Mesendoderm (in vitro differentiated cells): ENCODE data around the gene GRHL3.

Experiments used
- DNase-seq: peaks from one replicate; pipeline ENCODE4 v3.0.0; 2013
- H2AK5ac ChIP-seq: 2 replicates; pipeline ENCODE4 v1.6.1; 2013; ENCODE audit warnings: low read length, inconsistent platforms
- H2BK120ac ChIP-seq: 2 replicates; pipeline ENCODE4 v1.6.1; 2013; ENCODE audit warnings: low read depth, mild to moderate bottlenecking, low read length, moderate library complexity, mixed read lengths
- H2BK15ac ChIP-seq: replicated peaks from 2 replicates; pipeline ENCODE4 v1.6.1; 2013; ENCODE audit warnings: low read depth, mild to moderate bottlenecking, moderate library complexity
- H2BK5ac ChIP-seq: 2 replicates; pipeline ENCODE4 v1.6.1; 2013; ENCODE audit warnings: low read length, inconsistent platforms
- H3K18ac ChIP-seq: 2 replicates; pipeline ENCODE4 v1.6.1; 2013; ENCODE audit warnings: mild to moderate bottlenecking, low read length, mixed read lengths
- H3K23ac ChIP-seq: one replicate; pipeline ENCODE4 v1.6.1; 2013; ENCODE audit warnings: low read length
- H3K27ac ChIP-seq: 2 replicates; pipeline ENCODE4 v1.5.1; 2013; ENCODE audit warnings: low read depth, mild to moderate bottlenecking, inconsistent platforms, low read length, moderate library complexity
- H3K27me3 ChIP-seq: 2 replicates; pipeline ENCODE4 v1.6.1; 2013; ENCODE audit warnings: low read length, control low read depth, mild to moderate bottlenecking, inconsistent platforms; ENCODE audit not compliant: insufficient read depth, poor library complexity
- H3K36me3 ChIP-seq: 2 replicates; pipeline ENCODE4 v1.6.1; 2013; ENCODE audit warnings: low read length, inconsistent platforms; ENCODE audit not compliant: control insufficient read depth, insufficient read depth
- H3K4ac ChIP-seq: one replicate; pipeline ENCODE4 v1.6.1; 2013; ENCODE audit warnings: low read depth, mild to moderate bottlenecking, low read length, moderate library complexity
- H3K4me1 ChIP-seq: 2 replicates; pipeline ENCODE4 v1.6.1; 2013; ENCODE audit warnings: low read depth, low read length, inconsistent platforms; ENCODE audit not compliant: control insufficient read depth
- H3K4me2 ChIP-seq: 2 replicates; pipeline ENCODE4 v1.6.1; 2013; ENCODE audit warnings: low read length
- H3K4me3 ChIP-seq: 2 replicates; pipeline ENCODE4 v1.5.1; 2013; ENCODE audit warnings: mild to moderate bottlenecking, low read length
- H3K56ac ChIP-seq: one replicate; pipeline ENCODE4 v1.6.1; 2013; ENCODE audit warnings: low read length
- H3K79me1 ChIP-seq: 2 replicates; pipeline ENCODE4 v1.6.1; 2013; ENCODE audit warnings: low read length, inconsistent platforms
- H3K79me2 ChIP-seq: 2 replicates; pipeline ENCODE4 v1.6.1; 2013; ENCODE audit warnings: mild to moderate bottlenecking, low read length; ENCODE audit not compliant: control insufficient read depth, insufficient read depth
- H3K9ac ChIP-seq: 2 replicates; pipeline ENCODE4 v1.6.1; 2013; ENCODE audit warnings: low read length, inconsistent platforms
- H4K5ac ChIP-seq: one replicate; pipeline ENCODE4 v1.6.1; 2013; ENCODE audit warnings: low read length
- H4K8ac ChIP-seq: one replicate; pipeline ENCODE4 v1.6.1; 2013; ENCODE audit warnings: low read depth, mild to moderate bottlenecking, control low read depth, low read length, moderate library complexity
- WGBS: extraction: QIAGEN DNeasy Blood & Tissue Kit; methylation state at CpG from one replicate; pipeline ENCODE4 v1.1.7; 2013; ENCODE audit warnings: low lambda C conversion rate, missing lambda C conversion rate; ENCODE audit not compliant: insufficient coverage; ENCODE audit errors: extremely low coverage; 5-methylcytosine and 5-hydroxymethylcytosine counted together

The GRHL3 gene

GRCh38 chr1:24347159-24347934, 28.2 kb downstream of the GRHL3 start:
- WGBS: no CpG with 5 or more reads among the region's 19 CpGs
- no peak overlapping the region for H3K4me3 ChIP-seq
- H2BK15ac ChIP-seq: no peak overlapping the region
- H3K79me1 ChIP-seq: no peaks in the 10 kb centered on the region
- H3K56ac ChIP-seq: no peak overlapping the region
- no peaks in the 10 kb centered on the region for H3K36me3 ChIP-seq
- no peak overlapping the region for H2AK5ac ChIP-seq
- H3K4me1 ChIP-seq: no peaks in the 10 kb centered on the region
- H3K23ac ChIP-seq: no peak overlapping the region
- no peaks in the 10 kb centered on the region for H3K79me2 ChIP-seq
- H3K18ac ChIP-seq: no peak overlapping the region
- no peak overlapping the region for H2BK5ac ChIP-seq
- H3K27me3 ChIP-seq: no peaks in the 10 kb centered on the region
- H3K9ac ChIP-seq: no peak overlapping the region
- H3K27ac ChIP-seq: no peak overlapping the region
- no peak overlapping the region for H3K4ac ChIP-seq
- no peak overlapping the region for H4K5ac ChIP-seq
- no peak overlapping the region for H4K8ac ChIP-seq
- no peak for DNase-seq
- no peak overlapping the region for H3K4me2 ChIP-seq
- no peak overlapping the region for H2BK120ac ChIP-seq

- Histone ChIP-seq H4K8ac (no peak overlapping the region), H3K56ac (no peak overlapping the region), H3K4ac (no peak overlapping the region), H2BK120ac (no peak overlapping the region), H2BK5ac (no peak overlapping the region), H3K9ac (no peak overlapping the region), H3K4me2 (no peak overlapping the region), H3K27me3 (no peaks in the 10 kb centered on the region), H3K36me3 (no peaks in the 10 kb centered on the region), H3K79me2 (no peaks in the 10 kb centered on the region), H3K79me1 (no peaks in the 10 kb centered on the region), H3K4me3 (no peak overlapping the region), H2AK5ac (no peak overlapping the region), H3K23ac (no peak overlapping the region), H2BK15ac (no peak overlapping the region), H3K27ac (no peak overlapping the region), H3K18ac (no peak overlapping the region), H3K4me1 (no peaks in the 10 kb centered on the region), H4K5ac (no peak overlapping the region)
- DNase-seq: no peak
- no CpG with 5 or more reads among the region's 10 CpGs for WGBS
Observed at GRCh38 chr1:24348196-24348595, 29.0 kb downstream of the GRHL3 start.

GRCh38 chr1:24349891-24350290, 30.7 kb downstream of the GRHL3 start:
- Histone ChIP-seq H3K79me2 (no peaks in the 10 kb centered on the region), H2BK15ac (no peak overlapping the region), H2BK120ac (no peak overlapping the region), H3K27me3 (no peaks in the 10 kb centered on the region), H3K18ac (no peak overlapping the region), H3K4me2 (no peak overlapping the region), H2BK5ac (no peak overlapping the region), H2AK5ac (no peak overlapping the region), H4K5ac (no peak overlapping the region), H3K4ac (no peak overlapping the region), H4K8ac (no peak overlapping the region), H3K4me1 (no peaks in the 10 kb centered on the region), H3K23ac (no peak overlapping the region), H3K36me3 (no peaks in the 10 kb centered on the region), H3K9ac (no peak overlapping the region), H3K56ac (no peak overlapping the region), H3K27ac (no peak overlapping the region), H3K4me3 (no peak overlapping the region), H3K79me1 (no peaks in the 10 kb centered on the region)
- WGBS: no CpG with 5 or more reads among the region's 2 CpGs
- DNase-seq: no peak

GRCh38 chr1:24351247-24351646, 32.1 kb downstream of the GRHL3 start:
- no peak for DNase-seq
- Histone ChIP-seq H3K4ac (no peak overlapping the region), H3K18ac (no peak overlapping the region), H2BK120ac (no peak overlapping the region), H3K27me3 (no peaks in the 10 kb centered on the region), H3K36me3 (no peaks in the 10 kb centered on the region), H3K56ac (no peak overlapping the region), H3K9ac (no peak overlapping the region), H3K27ac (no peak overlapping the region), H4K5ac (no peak overlapping the region), H3K79me1 (no peaks in the 10 kb centered on the region), H2BK5ac (no peak overlapping the region), H3K4me2 (no peak overlapping the region), H2BK15ac (no peak overlapping the region), H3K4me3 (no peak overlapping the region), H3K23ac (no peak overlapping the region), H2AK5ac (no peak overlapping the region), H4K8ac (no peak overlapping the region), H3K79me2 (no peaks in the 10 kb centered on the region), H3K4me1 (no peaks in the 10 kb centered on the region)
- no CpG with 5 or more reads among the region's 4 CpGs for WGBS

GRCh38 chr1:24351918-24352627, 32.9 kb downstream of the GRHL3 start:
- no peak overlapping the region for H4K8ac ChIP-seq
- H3K27ac ChIP-seq: no peak overlapping the region
- no peaks in the 10 kb centered on the region for H3K79me1 ChIP-seq
- H4K5ac ChIP-seq: no peak overlapping the region
- H2BK5ac ChIP-seq: no peak overlapping the region
- H2AK5ac ChIP-seq: no peak overlapping the region
- H3K9ac ChIP-seq: no peak overlapping the region
- H3K4me1 ChIP-seq: no peaks in the 10 kb centered on the region
- H3K4ac ChIP-seq: no peak overlapping the region
- H3K79me2 ChIP-seq: no peaks in the 10 kb centered on the region
- no peak overlapping the region for H3K18ac ChIP-seq
- no peak overlapping the region for H3K23ac ChIP-seq
- WGBS: no CpG with 5 or more reads among the region's 7 CpGs
- no peak overlapping the region for H2BK15ac ChIP-seq
- DNase-seq: no peak
- no peak overlapping the region for H2BK120ac ChIP-seq
- H3K4me2 ChIP-seq: no peak overlapping the region
- no peak overlapping the region for H3K56ac ChIP-seq
- no peaks in the 10 kb centered on the region for H3K36me3 ChIP-seq
- H3K27me3 ChIP-seq: no peaks in the 10 kb centered on the region
- no peak overlapping the region for H3K4me3 ChIP-seq
